Peyer's patch (tissue), 4 donors: ENCODE measurements around the gene ADGRE3.

Source experiments
- CTCF ChIP-seq, 6 experiments: fragments of 450-650 bp in 4 of 6; fragments of 200-600 bp in 2 of 6; sonication (generic) in 1 of 6; IDR thresholded peaks; one replicate each; pipeline ENCODE4 v1.5.1; 2017 to 2019; ENCODE audit warnings: antibody characterized with exemption in 6 of 6, mild to moderate bottlenecking in 3 of 6, moderate library complexity in 1 of 6
- POLR2A ChIP-seq, 2 donors: fragments of 450-650 bp; IDR thresholded peaks; one replicate each; pipeline ENCODE4 v1.5.1; 2017; ENCODE audit warnings: antibody characterized with exemption in 2 of 2, mild to moderate bottlenecking in 2 of 2, moderate library complexity in 2 of 2

GRCh38 chr19:14577885-14578427 is 96.7 kb downstream of the ADGRE3 start:
- TF ChIP-seq CTCF (IDR thresholded peaks at IDR 0.05) (no peak), POLR2A (IDR thresholded peaks at IDR 0.05) (no peak)
